Measurements from ENCODE around the gene SMTNL2. TPM values are rescaled to one million over a fixed set of nuclear protein-coding genes. Genes with fewer than 3 reads are reported as not detected.
A peak's percentile ranks its signal among the peaks of the same experiment; 100 is the strongest.

The SMTNL2 gene
- total RNA-seq, 1 donor from 2014 or later, result 8.6 TPM

- H3K36me3 Mint-ChIP-seq (ENCODE audit: insufficient read depth), result no peaks in the 10 kb centered on the region
- peak overlapping the region; percentile 91 for H3K27ac Mint-ChIP-seq
- no peaks in the 10 kb centered on the region for H3K9me3 Mint-ChIP-seq (ENCODE audit: low read depth)
- TF ChIP-seq, protein P1, sequence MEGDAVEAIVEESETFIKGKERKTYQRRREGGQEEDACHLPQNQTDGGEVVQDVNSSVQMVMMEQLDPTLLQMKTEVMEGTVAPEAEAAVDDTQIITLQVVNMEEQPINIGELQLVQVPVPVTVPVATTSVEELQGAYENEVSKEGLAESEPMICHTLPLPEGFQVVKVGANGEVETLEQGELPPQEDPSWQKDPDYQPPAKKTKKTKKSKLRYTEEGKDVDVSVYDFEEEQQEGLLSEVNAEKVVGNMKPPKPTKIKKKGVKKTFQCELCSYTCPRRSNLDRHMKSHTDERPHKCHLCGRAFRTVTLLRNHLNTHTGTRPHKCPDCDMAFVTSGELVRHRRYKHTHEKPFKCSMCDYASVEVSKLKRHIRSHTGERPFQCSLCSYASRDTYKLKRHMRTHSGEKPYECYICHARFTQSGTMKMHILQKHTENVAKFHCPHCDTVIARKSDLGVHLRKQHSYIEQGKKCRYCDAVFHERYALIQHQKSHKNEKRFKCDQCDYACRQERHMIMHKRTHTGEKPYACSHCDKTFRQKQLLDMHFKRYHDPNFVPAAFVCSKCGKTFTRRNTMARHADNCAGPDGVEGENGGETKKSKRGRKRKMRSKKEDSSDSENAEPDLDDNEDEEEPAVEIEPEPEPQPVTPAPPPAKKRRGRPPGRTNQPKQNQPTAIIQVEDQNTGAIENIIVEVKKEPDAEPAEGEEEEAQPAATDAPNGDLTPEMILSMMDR (IDR thresholded peaks at IDR 0.05; ENCODE audit: unreplicated experiment), result no peak
- peaks cover 28% of the 10 kb centered on the region for H3K4me1 Mint-ChIP-seq (ENCODE audit: low read depth)
- DNase-seq (ENCODE audit: low spot score, unreplicated experiment), result no peak
- no peak overlapping the region for H3K4me3 Mint-ChIP-seq (ENCODE audit: low read depth)
- peaks cover 6% of the 10 kb centered on the region for H3K27me3 Mint-ChIP-seq
These were observed 23.5 kb downstream of the SMTNL2 start for GRCh38 chr17:4607773-4608187.

DNA sequence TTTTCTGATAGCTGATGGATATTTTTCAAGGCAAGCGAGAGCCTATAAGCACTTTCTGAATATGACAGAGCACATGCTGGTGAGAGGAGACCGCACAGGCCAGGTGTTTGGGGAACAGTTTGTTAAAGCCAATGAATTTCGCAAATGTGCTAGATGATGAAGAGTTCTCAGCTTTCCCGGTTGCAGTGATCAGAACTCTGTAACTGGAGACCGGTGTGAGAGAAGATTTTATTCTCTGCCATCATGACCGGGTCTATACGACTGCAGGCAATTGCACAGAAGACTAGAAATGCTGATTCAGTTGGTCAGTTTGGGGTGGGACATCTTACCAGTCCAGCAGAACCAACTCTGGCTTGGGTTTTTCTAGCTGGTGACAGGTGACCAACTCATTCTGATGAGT, 25.4 kb downstream of the SMTNL2 start:
- no peak overlapping the region for H3K27ac Mint-ChIP-seq
- H3K4me3 Mint-ChIP-seq (ENCODE audit: low read depth), result no peak overlapping the region
- peaks cover 9% of the 10 kb centered on the region for H3K27me3 Mint-ChIP-seq
- H3K9me3 Mint-ChIP-seq (ENCODE audit: low read depth), result no peaks in the 10 kb centered on the region
- peaks cover 28% of the 10 kb centered on the region for H3K4me1 Mint-ChIP-seq (ENCODE audit: low read depth)
- TF ChIP-seq, protein P1 (IDR thresholded peaks at IDR 0.05; ENCODE audit: unreplicated experiment), result no peak
- DNase-seq (ENCODE audit: low spot score, unreplicated experiment), result no peak
- no peaks in the 10 kb centered on the region for H3K36me3 Mint-ChIP-seq (ENCODE audit: insufficient read depth)

DNA sequence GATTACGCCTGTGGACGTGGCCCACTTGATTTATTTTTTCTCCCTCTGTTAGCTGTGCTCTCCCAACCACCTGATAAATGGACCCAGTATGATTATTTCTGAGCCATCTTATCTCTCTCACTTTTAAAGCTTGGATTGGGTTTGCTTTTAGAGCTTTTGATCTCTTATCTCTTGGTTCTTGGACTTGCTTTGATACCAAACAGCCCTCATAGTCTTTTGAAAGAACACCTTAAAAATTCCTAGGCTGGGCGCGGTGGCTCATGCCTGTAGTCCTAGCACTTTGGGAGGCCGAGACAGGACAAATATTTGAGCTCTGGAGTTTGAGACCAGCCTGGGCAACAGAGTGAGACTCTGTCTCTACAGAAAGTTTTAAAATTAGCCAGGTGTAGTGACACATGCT, 25.8 kb downstream of the SMTNL2 start:
- Mint-ChIP-seq H3K27me3 (peaks cover 9% of the 10 kb centered on the region), H3K9me3 (ENCODE audit: low read depth) (no peaks in the 10 kb centered on the region), H3K36me3 (ENCODE audit: insufficient read depth) (no peaks in the 10 kb centered on the region), H3K4me3 (ENCODE audit: low read depth) (no peak overlapping the region), H3K27ac (peak overlapping the region; percentile 53), H3K4me1 (ENCODE audit: low read depth) (peaks cover 28% of the 10 kb centered on the region)
- no peak for DNase-seq (ENCODE audit: low spot score, unreplicated experiment)
- TF ChIP-seq, protein P1 (IDR thresholded peaks at IDR 0.05; ENCODE audit: unreplicated experiment), result no peak

DNA sequence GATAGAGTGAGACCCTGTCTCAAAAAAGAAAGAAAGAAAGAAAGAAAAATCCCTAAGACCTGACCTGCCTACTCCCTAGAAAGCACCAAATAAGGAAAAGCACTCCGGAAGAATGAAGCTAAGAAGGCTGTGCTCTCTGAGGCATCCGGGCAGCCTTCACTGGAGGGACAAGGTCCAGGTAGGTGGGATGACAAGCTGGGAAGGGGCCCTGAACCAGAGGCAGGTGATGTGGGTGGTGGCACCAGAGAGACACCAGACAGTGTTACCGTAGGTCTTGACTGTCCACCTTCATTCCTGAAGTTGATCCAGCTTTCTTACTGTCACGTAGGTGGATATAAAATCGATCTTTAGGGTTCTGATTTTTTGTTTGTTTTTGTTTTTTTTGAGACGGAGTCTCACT, 26.3 kb downstream of the SMTNL2 start:
- DNase-seq (ENCODE audit: low spot score, unreplicated experiment), result no peak
- H3K27me3 Mint-ChIP-seq, result peaks cover 9% of the 10 kb centered on the region
- H3K36me3 Mint-ChIP-seq (ENCODE audit: insufficient read depth), result no peaks in the 10 kb centered on the region
- H3K4me3 Mint-ChIP-seq (ENCODE audit: low read depth), result no peak overlapping the region
- TF ChIP-seq, protein P1 (IDR thresholded peaks at IDR 0.05; ENCODE audit: unreplicated experiment), result no peak
- peaks cover 1% of the 10 kb centered on the region for H3K9me3 Mint-ChIP-seq (ENCODE audit: low read depth)
- H3K27ac Mint-ChIP-seq, result peak overlapping the region; percentile 53
- H3K4me1 Mint-ChIP-seq (ENCODE audit: low read depth), result peaks cover 28% of the 10 kb centered on the region

GRCh38 chr17:4616476-4616875, 32.1 kb downstream of the SMTNL2 start:
- H3K27me3 Mint-ChIP-seq, result peaks cover 5% of the 10 kb centered on the region
- H3K4me1 Mint-ChIP-seq (ENCODE audit: low read depth), result peaks cover 5% of the 10 kb centered on the region
- H3K36me3 Mint-ChIP-seq (ENCODE audit: insufficient read depth), result no peaks in the 10 kb centered on the region

More at GRCh38 chr17:4616476-4616875, 32.1 kb downstream of the SMTNL2 start:
- Mint-ChIP-seq H3K4me3 (ENCODE audit: low read depth) (no peak overlapping the region), H3K9me3 (ENCODE audit: low read depth) (peaks cover 3% of the 10 kb centered on the region), H3K27ac (peak overlapping the region; percentile 16)
- TF ChIP-seq, protein P1 (IDR thresholded peaks at IDR 0.05; ENCODE audit: unreplicated experiment), result no peak
- no peak for DNase-seq (ENCODE audit: low spot score, unreplicated experiment)
